ENCODE results near the gene POC1A.
"Not testable (repeated sequence)": the region's sequence is repeated elsewhere in the genome, so short reads cannot be mapped to it uniquely, and the experiment has no call there.

Gene POC1A

GRCh38 chr3:52183786-52184445 is 29.7 kb upstream of the POC1A start:
- DNase-seq (ENCODE audit: low spot score), result no peak

DNA sequence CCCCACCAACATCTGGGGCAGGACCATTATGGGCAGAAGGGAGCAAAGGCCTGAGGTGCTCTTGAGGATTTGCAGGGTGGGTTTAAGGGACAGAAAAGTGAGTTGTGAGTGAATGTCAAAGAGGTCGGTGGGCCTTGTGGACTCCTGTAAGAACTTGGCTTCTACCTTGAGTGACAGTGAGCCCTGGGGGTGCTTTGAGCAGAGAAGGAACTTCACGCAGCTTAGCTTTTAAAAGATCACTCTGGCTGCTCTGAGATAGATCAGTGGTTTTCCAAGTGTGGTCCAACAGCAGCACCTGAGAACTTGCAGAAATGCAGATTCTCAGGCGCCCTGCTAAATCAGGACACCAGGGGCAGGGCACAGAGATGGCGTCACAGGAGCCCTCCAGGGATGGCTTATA is 28.5 kb upstream of the POC1A start:
- DNase-seq (ENCODE audit: low spot score), result no peak

DNA sequence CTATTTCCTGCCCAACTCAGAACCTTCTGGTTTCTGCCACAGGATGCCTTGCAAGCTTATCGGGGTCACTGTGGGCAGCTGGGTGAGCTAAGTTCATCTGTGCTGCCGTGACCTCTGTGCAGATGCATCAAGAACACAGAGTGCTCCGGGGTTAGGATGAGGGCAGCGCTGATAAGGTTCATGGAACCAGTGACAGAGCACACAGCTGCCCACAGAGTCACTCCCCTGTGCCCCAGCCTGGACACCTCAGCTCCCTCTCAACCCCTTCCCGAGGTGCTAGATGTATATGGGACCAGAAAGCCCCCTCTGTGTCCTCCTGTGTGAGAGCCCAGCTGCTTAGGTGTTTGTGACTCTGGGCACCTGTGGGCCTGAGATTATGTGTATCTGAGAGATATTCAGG is 28.0 kb upstream of the POC1A start:
- no peak for DNase-seq (ENCODE audit: low spot score)

GRCh38 chr3:52181543-52181942 is 27.3 kb upstream of the POC1A start:
- peak; percentile 79 for DNase-seq (ENCODE audit: low spot score)

GRCh38 chr3:52178537-52178936 is 24.3 kb upstream of the POC1A start:
- no peak for DNase-seq (ENCODE audit: low spot score)

- not testable (repeated sequence) for DNase-seq (ENCODE audit: low spot score)
Observed at GRCh38 chr3:52178126-52178525, 23.9 kb upstream of the POC1A start.

DNA sequence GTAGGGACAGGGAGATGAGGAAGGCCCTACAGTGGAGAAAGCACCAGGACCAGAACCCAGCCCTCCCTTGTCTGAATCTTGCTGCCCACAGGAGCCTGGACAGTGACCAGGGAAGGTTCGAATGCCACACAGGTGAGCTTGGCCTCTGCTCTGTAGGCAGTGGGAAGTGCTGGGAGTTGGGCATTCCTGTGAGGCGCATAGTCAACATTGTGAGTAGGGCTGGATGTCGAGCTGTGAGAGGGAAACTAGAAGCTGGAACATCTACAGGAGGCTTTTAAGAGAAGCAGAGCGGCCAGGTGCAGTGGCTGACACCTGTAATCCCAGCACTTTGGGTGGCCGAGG is 23.4 kb upstream of the POC1A start:
- no peak for DNase-seq (ENCODE audit: low spot score)

- no peak for DNase-seq (ENCODE audit: low spot score)
Observed at GRCh38 chr3:52176951-52177700, 22.9 kb upstream of the POC1A start.

GRCh38 chr3:52176180-52176752 is 22.0 kb upstream of the POC1A start:
- DNase-seq (ENCODE audit: low spot score), result no peak

DNA sequence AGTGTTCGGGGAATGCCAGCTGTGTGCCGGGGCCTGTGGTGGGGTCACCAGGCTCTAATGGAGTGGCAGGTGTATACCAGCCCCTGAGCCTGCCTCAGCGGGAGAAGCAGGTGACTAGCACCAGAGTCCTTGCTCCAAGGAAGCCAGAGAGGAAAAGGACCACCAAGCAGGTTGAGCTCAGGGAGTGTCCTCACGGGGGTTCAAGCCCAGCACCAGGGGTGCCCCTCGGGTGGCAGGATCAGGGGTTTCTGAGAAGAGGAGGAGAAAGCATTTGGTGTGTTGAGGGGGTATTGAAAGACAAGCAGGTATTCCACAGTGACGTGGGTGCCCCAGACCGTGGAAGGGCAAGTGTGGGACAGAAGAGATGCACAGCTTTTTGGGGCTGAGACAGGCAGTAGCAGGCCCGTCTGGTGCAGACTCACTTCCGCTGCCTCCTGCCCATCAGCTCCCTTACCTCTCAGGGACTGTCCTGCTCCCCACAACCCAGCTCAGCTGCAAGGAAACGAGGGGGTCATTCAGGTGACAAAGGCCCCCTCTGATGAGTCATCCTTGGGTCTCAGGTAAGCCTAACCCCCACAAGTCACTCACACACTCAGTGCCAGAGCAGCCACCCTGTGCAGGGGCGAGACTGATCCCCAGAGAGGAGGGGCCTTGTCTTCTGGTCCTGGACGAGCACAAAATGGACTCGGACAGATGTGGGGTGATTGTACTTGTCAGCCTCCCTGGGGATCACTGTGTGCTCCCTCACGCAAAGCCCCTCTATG is 21.4 kb upstream of the POC1A start:
- no peak for DNase-seq (ENCODE audit: low spot score)

DNA sequence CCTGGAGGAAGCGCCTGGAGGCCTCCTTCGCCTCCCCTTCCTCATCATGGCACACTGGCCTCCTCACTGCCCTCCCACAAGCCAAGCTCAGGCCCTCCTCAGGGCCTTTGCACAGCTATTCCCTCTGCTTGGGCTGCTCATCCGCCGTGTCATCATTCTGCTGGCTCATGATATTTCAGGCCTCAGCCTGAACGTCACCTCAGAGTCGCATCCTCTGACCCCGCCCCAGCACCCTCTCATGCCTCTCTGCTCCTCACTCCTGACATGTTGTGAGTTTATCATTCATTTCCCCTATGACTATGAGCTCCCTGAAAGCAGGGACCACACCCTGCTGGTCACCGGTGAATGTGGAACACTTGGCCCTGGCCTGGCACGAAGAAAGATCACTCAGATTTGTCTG is 20.7 kb upstream of the POC1A start:
- no peak for DNase-seq (ENCODE audit: low spot score)

DNA sequence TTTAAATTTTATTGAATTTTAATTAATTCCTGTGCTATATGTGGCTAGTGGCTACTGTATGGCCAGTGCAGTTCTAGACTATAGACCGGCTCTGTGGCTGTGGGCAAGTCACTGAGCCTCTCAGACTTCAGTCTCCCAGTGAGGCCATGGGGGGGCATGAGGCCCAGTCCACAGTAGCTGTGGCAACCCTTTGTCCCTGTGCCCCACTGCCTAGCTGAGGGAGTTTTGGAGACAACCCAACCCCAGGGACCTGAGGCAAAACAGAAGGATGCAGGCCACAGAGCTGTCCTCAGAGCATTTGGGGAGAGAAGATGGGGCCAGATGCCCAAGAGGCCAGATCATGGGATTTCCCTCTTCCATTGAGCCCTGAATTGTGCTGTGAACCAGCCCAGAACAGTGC is 18.9 kb upstream of the POC1A start:
- no peak for DNase-seq (ENCODE audit: low spot score)

DNA sequence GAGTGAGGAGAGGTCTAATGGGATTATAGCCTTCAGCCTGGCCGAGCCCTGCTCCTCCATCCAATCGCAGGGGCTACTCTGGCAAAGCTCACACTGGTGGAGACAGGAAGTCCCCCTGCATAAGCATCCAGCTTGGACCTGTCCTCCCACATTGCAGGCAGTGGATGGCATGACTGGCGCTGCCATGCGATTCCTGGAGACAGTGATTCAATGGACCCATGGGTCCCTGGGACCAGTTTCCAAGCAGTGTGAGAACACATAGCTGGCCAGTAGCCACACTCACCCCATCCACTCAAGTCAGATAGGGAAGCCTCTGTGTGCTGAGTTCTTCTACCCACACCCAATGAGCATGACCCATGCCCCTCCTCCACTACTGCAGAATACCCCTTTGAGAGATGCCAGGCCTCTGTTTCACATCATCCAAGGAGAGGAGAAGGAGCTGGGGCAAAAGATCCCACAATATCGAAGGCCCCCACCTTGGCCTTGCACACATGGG is 18.1 kb upstream of the POC1A start:
- DNase-seq (ENCODE audit: low spot score), result no peak

- peak; percentile 76 for DNase-seq (ENCODE audit: low spot score)
Observed at GRCh38 chr3:52171514-52172261, 17.5 kb upstream of the POC1A start.

DNA sequence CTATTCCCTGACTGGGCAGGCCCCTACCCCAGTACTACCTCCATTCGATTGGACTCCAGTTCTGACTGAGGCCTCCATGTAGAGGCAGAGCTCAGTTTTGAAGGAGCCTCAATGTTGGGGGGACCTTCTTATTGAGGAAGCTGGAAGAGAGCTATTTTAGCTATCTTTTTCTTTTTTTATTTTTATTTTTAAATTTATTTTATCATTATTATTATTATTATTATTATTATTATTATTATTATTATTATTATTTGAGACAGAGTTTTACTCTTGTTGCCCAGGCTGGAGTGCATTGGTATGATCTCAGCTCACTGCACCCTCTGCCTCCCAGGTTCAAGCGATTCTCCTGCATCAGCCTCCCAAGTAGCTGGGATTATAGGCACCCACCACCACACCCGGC is 16.0 kb upstream of the POC1A start:
- not testable (repeated sequence) for DNase-seq (ENCODE audit: low spot score)

- DNase-seq (ENCODE audit: low spot score), result no peak
Observed at GRCh38 chr3:52167240-52167639, 13.0 kb upstream of the POC1A start.

DNA sequence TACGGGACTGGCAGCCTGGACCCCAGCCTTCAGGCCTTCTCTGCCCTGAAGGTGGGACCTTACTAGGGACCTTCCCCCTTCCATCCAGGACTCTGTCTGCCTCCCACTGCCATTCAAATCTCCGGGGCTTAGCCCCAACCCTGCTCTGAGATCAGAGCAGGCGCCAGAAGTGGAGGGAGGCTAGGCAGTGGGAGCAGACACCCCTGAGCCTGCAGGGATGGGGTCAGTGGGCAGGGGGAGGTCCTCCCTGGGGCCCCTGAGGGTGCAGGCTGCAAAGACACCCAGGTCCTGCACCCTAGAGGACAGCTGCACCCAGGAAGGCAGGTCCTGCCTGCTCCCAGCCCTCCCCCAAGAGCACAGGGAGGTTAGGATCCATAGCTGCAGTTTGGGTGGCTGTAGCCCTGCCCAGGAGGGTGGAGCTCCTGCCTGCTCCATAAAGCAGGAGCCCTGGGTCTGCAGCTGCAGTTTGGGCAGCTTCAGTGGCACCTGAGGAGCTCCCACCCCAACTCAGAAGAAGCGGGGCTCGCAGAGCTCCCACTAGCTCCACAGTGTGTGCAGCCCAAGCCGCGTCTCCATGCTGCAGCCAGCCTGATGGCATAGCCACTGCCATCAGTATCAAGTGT is 8.1 kb upstream of the POC1A start:
- no peak for DNase-seq (ENCODE audit: low spot score)

DNA sequence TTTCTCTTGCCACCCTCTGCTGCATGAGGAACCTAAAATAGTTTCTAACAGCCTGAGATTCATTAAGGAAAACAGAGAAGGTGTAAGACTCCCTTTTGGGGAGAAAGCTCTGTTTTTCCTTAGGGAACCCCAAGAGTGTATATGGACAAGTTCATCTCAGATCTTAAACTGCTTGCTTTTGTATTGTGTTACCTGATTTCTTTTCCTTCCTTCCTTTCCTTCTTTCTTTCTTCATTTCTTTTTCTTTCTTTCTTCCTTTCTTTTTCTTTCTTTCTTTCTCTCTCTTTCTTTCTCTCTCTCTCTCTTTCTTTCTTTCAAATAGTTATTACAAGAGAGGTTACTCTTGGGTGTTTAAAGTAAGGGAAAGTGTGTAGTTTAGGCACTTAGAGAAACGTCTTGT is 5.3 kb upstream of the POC1A start:
- DNase-seq (ENCODE audit: low spot score), result no peak

DNA sequence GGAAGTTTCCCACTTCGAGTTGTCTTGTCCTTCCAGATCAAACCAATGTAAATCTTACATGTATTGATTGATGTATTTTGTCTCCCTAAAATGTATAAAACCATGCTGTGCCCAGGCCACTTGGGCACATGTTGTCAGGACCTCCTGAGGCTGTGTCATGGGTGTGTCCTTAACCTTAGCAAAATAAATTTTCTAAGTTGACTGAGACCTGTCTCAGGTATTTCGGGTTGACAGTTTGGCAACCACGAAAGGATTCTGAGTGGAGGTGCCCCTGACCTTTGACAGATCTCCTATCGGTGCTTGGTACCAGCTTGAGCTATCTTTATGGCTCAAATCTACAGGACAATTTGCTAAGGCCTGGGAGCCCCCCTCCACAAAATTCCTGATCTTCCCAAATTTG is 1.7 kb upstream of the POC1A start:
- no peak for DNase-seq (ENCODE audit: low spot score)

- peak; percentile 62 for DNase-seq (ENCODE audit: low spot score)
Observed at GRCh38 chr3:52153389-52154096, 680 bp downstream of the POC1A start.

GRCh38 chr3:52151991-52152390 is 2.2 kb downstream of the POC1A start:
- not testable (repeated sequence) for DNase-seq (ENCODE audit: low spot score)

Data from AG08395 (cell line).